Measurements from ENCODE around the gene PPP3CA.

Gene PPP3CA

DNA sequence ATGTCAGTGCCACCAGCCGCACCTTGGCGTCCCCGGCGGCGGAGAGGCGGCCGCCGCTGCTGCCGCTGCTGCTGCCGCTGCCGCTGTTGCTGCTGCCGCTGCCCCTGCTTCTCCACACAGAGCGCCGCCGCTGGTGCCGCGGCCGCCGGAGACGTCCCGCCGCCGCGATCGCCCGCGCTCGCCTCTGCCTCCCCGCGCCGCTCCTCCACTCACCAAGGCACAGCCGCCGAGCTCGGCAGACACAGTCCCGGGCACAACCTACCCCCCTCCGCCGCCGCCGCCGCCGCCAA, at the start of gene PPP3CA:
Gene PPP3CA (minus strand): TSS at position 260 of the 290 bp plus-strand sequence.
- DNase-seq (ENCODE audit: low read depth) = no peak

DNA sequence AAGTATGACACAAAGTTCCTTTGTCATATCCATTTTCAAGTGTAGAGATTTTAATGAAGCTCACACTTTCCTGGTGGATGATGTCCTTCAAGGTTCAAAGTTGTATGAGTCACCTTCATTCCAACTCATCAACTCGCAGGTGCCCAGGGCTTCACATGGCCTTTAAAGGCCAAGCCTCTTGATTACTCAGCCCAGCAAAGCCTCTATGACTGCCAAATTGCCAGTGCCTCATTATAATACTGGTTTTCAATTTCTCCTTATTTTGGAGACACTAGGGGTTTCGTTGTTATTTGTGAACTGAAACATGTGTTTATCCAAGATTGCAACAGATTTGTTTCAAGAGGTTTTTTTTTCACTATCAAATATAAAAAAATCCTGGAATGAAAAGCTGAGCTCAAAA, 45.9 kb upstream of the PPP3CA start:
- peak; percentile 86 for DNase-seq (ENCODE audit: low read depth)

DNA sequence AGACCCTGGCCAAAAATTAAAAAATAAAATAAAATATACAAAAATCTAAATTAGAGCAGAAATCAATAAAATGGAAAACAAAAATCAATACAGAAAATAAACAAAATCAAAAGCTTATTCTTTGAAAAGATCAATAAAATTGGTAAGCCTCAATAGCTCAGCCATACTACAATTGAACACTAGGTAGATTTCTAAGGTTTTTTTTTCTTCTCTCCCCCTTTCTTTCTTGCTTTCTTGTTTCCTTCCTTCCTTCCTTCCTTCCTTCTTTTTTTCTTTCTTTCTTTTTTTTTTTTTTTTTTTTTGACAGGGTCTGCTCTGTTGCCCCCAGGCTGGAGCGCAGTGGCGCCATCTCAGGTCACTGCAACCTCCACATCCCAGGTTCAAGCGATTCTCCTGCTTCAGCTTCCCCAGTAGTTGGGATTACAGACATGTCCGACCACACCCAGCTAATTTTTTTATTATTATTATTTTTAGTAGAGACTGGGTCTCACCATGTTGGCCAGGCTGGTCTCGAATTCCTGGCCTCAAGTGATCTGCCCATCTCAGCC, 23.4 kb upstream of the PPP3CA start:
- DNase-seq (ENCODE audit: low read depth) = no peak

DNA sequence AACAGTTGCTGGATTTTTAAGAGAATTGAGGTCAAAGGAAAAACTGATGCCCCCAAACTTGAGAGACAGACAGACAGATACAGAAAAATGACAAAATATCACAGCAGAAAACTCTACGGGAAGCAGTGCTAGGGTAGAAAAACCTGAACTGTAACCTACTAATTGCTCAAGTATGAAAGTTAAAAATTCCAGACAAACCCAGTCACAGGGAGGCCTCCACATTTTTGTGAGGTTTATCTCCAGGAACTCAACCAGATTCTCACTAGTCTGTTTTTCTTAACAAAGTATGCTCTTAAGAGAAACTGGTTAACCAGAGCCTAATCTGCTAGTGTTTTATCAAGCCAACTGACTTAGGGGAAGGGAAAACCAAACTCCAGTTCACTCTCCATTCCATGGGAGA, 19.9 kb upstream of the PPP3CA start:
- DNase-seq (ENCODE audit: low read depth) = peak; percentile 73

DNA sequence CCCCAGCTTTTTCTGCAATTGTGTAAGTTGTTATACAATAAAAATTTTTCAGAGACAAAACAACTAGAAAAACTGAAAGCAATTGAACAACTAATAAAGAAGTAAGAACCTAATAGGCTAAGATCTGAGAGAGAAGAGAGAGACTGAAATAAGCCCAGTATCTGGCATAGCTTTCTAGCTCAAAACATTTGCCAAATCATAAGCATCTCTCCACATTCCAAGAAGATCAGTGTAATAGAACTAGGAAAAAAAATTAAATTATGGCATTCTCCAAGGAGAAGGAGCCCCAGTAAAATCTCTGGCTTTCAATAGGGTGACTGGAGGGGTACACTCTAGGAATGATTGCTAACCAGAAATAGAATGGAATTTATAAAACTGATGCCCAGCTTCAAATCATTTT, 19.0 kb upstream of the PPP3CA start:
- peak; percentile 48 for DNase-seq (ENCODE audit: low read depth)

DNA sequence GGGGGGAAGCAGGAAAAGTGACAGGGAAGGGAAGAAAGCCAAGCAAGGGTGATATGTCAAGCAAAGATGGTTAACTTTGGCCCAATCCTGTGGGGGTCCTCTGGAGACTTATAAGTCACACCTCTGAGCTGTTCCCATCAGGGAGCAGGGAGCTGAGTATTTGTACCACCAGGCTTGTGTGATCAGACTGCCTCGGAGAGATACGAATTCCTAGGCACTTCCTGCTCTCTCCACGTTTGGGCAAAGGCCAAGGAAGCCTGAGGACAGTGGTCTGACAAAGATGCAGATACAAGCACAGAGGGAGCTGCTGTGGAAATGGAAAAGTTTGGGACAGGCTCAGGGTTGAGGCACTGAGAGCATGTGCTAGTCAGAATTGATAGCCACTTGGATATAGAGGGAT, 10.4 kb upstream of the PPP3CA start:
- DNase-seq (ENCODE audit: low read depth) = no peak

DNA sequence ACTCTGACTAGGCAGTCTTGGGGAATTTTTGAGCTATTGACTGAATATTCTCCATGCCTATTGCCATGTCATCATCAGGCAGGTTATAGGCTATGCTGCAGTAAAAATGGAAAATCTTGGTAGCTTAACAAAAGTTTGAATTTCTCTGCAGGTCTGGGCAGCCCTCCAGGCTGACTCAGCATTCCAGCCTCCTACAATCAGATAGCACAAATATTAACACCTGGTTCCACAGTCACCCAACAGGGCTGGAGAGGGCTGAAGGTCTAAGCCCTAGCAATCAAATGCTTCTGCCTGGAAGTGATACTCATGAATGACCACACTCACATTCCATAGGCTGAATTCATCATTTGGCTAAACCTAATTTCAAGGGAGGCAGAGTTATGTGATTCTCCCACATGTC, 9.6 kb upstream of the PPP3CA start:
- DNase-seq (ENCODE audit: low read depth) = peak; percentile 85

DNA sequence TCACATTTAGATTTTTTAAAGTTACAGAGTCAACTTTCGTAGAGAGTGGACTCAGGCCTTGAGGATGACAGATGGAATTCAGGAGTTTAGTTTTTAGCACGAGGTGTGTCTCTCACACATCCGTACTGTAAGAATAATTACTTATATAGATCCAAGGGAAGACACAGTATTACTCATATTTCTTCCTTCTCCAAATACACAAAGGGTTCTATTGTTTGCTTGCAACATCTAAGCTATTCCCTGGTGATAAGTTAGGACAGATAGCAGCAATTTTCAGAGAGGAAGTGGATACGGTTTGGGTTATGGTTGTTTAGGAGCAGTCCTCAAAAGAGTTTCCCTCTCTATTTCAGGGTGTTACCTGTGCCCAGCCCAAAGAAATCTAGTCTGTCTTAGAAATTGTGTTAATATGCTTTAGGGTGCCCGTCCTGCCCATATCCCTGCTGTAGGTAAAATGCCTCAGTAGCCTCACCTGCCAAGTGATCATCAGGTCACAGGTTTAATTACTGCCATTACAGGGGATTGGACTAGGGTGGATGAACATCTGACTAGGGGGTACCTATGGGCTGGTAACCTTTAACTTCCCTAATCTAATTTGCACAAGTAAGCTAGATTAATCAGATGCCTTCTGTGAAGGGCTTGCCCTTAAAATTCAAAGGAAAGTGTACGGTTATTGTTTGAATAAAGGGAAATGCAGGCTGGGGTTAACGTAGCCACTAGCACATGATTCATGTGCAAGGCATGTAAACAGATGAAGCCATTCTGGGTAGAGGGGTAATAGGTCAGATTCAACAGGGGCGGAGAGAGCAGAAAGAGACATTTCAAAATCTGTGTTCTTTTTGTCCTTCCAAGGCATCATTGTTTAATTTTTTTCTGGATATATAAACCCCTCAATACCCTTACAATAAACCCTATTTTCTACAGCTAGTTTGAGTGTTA, 8.7 kb upstream of the PPP3CA start:
- DNase-seq (ENCODE audit: low read depth) = peak; percentile 90

DNA sequence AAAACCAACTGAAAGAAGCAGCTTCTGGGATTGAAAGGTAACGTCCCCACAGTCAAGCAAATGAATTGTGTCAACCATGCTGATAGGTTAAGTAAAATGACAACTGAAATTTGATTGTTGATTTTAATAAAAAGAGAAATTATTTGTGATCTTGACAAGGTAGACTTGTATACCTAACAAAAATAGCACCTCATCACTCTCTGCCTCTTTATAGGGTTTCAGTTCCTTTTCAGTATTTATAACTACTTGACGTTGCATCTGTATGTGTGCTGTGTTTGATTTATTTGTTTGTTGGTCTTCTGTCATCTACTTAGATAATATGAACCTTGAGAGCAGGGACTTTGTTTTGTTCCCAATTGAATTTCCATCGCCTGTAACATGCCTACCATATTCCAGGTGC, 7.9 kb upstream of the PPP3CA start:
- DNase-seq (ENCODE audit: low read depth) = no peak

DNA sequence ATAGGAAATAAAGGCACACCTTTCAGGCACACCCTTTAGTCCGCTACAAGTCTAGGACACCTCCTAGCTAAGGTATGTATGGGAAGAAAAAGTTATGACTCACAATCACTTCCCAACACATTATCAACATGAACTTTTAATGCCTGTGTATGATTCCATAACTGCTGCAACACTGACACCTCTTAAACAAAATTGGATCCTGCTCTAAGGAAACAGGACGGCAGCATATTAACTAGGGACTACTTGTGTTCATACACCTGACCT, 2.4 kb upstream of the PPP3CA start:
- DNase-seq (ENCODE audit: low read depth) = no peak

DNA sequence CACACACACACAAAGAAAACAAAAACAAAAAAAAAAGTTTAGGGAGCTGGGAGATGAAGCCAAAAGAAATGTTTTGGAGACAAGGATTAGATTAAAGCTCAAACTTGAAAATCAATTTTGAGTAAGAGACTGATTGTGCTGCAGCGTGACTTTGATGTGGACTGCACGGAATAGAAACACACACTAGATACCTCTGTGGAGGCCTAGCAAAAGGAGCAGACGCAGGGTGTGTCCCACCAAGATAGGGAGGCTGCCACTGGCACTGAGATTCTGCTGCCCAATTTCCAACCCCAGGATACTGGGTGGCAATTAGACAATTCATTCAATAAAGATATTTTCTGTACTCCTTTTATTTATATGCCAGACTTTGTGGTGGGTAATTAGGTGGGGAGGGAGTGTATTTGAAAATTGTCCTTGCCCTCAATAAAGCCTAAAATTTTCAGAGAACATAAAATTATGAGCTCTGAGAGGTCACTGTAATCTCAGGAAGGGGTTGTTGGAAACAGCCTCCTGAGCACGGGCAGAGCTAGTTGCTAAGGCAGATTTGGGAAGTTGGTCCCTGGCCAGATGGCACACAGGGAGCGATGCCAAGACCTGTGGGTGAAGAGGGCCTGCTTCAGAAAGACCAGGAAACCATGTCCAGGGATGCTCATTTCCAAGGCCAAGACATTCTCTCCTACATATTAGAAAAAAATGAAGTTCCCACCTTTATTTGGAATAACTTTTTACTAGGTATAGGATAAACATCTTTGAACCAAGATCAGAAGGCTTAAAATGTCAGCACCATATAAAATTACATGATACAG, 1.9 kb upstream of the PPP3CA start:
- DNase-seq (ENCODE audit: low read depth) = peak; percentile 62

DNA sequence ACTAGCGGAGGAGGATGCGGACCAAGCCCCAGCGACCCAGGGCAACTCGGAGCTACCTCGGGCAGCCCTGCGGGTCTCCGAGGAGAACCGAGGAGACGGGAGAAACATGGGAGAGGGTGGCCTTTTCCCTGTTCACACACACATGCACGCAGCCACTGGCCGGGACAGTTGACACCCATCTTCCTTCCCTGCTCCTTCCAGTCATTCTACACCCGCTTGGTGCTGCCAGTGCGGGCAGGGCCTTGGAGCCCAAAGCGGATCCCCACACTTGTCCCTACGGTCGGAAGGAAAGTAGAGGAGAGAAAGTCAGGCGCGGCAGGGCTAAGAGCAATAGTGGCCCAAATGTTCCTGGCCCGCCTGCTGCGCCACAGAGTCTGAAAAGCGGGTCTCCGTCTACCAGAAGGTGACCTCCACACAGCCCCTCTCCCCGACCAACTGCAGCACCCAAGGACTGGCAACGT, 1.1 kb upstream of the PPP3CA start:
- peak; percentile 30 for DNase-seq (ENCODE audit: low read depth)

DNA sequence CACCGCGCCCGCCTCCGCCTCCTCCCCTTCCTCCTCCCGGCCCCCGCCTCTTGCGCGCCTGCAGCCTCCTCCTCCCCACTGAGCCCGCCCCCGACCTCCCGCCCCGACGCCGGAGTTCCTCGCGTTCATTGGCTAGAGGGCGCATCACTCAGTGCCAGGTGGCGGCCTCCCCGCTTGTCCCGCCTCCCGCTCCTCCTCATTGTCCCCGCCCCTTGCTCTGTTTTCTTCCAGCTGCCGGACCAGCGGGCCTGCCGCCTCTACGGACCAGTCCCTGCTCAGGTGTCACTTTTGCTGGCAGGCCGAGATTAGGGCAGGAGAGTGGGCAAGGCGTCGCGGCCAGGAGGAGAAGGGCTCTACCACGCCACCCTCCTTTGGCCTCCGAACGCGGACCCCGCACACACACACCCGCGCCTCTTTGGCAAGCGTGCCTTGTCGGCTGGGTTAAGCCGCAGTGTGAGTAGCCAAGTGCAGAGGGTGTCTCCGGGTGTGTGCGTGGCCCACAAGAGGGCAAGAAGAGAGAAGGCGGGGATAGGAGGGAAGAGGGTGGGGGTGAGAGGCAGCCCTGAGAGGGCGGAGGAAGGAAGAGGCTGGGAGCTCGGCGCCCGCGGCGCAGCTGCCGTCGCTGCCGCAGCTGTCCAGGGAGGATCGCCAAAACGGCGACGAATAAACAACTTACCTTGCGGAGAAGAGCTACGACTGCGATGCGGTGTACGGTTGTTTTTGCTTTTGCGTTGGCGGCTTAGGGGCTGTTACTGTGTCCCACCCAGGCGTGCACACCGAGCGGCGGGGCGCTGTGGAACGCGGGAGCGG, 436 bp upstream of the PPP3CA start:
- DNase-seq (ENCODE audit: low read depth) = peak; percentile 98

DNA sequence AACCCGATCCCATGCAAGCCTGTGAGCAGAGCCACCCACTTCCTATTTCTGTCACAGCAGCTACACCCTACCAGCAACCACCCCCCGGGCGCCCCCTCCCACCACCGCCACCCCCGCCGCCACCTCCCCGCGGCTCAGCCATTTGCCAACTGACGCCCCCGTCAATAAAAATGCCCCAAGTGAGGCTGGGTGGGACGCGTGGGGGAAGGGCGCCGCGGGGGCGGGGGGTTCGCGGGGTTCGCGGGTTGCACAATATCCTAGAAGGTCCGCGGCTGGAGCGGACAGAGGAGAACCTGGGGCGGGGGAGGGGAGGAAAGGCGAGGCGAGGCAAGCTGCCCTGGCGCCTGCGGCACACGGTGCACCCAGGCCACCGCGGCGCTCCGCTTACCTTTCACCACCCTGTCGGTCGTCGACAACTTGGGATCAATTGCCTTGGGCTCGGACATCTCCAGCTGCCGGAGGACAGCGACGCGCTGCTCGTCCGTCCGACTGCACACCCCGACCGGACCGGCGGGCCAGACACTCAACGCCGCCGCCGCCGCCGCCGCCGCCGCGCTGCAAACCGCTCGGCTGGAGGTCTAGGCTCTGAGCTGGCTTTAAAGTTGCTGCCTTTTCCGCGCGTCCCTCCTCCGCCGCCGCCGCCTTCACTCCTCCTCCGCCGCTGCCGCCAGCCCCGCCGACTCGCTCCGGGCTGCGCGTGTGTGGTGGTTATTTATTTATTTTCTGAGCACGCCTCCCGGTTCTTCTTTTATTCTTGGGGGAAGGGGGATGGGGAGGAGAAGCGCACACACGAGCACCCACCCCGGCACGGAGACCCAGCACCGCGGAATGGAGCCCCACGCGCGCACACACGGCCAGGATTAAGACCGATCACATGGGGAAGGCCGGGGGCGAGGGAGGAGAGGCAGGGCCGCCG, 717 bp downstream of the PPP3CA start:
- peak; percentile 69 for DNase-seq (ENCODE audit: low read depth)

DNA sequence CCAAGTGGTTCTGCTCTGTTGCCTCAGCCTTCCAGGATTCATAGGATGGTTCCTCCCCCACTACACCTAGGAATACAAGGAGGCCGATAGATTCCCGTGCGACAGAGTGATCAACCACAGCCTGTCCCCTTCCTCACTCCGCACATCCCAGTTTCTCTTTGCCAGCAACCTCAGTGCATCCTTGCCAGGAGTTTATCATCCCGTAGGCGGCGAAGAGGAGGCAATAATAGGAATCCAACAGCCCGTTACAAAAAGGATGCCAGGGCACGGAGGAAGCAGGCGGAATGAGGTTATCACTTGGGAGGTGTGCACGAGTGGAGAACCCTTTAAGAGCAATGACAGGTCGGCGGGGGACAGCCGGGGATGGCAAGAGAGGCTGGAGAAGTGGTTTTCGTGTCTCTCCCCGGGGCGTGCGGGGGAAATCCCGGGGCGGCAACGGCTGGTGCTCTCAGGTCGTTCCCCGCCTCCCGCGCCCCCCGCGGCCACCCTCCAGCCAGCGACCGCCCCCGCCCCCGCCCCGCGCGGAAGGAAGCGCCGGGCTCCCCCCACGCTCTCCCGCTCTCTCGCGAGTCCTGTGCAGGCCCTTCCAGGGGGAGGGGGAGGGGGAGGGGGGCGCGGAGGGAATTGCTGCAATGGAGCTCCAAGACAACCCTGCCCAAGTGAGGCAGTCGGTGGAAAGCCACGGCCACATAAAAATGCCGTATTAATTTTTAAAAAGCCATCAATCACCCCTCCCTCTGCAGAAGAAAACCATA, 1.6 kb downstream of the PPP3CA start:
- peak; percentile 66 for DNase-seq (ENCODE audit: low read depth)

DNA sequence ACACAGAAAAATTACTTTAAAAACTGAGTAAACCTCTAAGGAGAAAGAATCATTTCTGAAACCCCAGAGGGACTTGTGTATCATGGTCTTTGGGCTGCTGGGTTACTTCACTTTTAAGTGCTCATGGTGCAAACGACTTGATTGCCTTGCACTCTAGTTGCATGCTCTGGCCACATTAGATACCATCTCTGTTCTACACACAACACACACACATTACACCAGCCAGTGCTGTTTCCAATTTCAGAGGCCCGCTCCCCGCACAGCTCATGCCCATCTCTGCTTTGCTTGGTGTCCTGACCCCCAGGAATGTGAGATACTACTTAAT, 2.1 kb downstream of the PPP3CA start:
- peak; percentile 79 for DNase-seq (ENCODE audit: low read depth)

DNA sequence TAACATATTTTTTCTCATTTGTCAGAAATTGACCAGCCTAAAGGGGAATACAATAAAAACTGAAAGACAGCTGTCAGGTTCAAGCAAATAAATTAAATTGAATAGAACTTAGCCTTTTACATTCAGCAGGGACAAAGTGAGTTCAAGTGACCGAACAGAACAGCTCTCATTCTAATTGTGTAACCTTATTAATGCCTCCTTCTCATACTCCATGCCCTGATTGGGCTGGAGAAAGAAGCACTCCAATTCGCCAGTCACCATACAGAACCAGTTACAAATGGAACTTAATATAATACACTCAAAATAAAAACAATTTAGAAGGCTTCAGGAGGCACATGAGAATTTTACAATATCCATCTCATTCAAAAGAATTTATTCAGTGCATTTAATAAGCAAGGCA, 8.0 kb downstream of the PPP3CA start:
- no peak for DNase-seq (ENCODE audit: low read depth)

DNA sequence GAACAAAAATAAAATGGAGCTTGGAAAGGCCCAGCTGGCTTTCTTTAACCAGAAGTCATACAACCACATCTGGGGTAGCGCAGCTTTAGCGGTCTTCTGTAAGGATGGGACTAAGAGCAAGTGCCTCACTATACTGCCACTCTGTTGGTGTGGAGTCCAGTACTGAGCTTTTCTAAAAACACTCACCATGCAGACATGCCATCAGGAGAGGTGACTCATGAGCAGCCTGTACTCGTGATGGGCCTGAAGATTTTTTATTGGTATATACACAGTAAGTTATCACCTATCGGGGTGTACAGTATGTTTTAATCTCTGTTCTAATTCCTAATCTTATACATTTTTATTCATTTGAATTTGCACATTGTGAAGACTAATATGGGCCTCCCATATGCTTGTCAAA, 9.6 kb downstream of the PPP3CA start:
- no peak for DNase-seq (ENCODE audit: low read depth)

DNA sequence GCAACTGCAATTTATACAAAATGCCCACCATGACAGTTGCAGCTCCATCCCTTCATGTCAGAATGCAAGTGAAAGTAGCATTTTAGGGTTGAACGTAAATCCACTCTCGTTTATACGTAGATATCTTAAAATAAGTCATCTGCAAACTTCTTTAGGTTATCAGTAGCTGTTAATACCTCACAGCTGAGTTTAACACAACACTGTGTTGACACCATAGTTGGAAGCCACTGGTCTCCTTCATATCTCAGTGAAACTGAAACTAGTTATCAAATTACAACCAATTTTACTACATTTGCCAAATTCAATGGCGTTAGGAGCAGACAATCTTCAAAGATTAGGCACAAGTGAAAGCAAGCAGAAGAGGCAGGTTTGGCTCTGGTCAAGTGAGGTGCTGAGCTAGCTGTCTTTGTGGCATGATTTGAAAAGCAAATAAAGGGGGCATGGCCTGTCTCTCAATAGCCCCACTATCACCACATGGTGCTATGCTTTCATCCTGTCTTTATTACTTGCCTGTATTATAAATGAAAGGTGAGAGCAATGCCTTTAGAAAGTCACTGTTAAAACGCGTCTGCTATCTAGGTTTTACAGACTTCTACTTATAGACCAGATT, 12.3 kb downstream of the PPP3CA start:
- no peak for DNase-seq (ENCODE audit: low read depth)

DNA sequence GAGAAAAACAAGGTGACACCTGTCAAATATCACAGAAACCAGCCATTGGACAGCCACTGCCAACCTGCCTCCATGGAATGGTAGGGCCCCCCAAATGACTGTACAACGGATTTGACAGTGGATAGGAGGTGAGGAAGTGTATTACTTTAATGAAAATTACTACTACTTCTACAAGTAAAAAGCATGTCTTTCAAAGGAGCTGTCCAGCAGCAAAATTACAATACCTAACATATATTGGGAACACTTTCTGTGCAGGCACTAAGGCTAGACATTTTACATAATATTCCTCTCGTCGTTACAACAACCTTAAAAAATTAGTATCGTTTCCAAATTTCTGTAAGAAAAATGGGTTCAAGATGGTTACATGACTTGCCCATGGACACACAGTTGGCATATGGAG, 14.9 kb downstream of the PPP3CA start:
- no peak for DNase-seq (ENCODE audit: low read depth)
